Peyer's patch (tissue), 4 donors: ENCODE results near the gene BEX1.

Experiments
- CTCF ChIP-seq, 6 experiments: fragments of 450-650 bp in 4 of 6; fragments of 200-600 bp in 2 of 6; sonication (generic) in 1 of 6; IDR thresholded peaks; one replicate each; pipeline ENCODE4 v1.5.1; 2017 to 2019; ENCODE audit warnings: antibody characterized with exemption in 6 of 6, mild to moderate bottlenecking in 3 of 6, moderate library complexity in 1 of 6
- POLR2A ChIP-seq, 2 donors: fragments of 450-650 bp; IDR thresholded peaks; one replicate each; pipeline ENCODE4 v1.5.1; 2017; ENCODE audit warnings: antibody characterized with exemption in 2 of 2, mild to moderate bottlenecking in 2 of 2, moderate library complexity in 2 of 2

GRCh38 chrX:103052625-103053024, 11.3 kb downstream of the BEX1 start:
- TF ChIP-seq CTCF (IDR thresholded peaks at IDR 0.05) (no peak), POLR2A (IDR thresholded peaks at IDR 0.05) (no peak)
